Mucosa of descending colon (tissue), 3 donors: ENCODE measurements around the gene SEZ6L2. TPM values are rescaled to one million over a fixed set of nuclear protein-coding genes. Genes with fewer than 3 reads are reported as not detected.
"Not testable (repeated sequence)": the region's sequence is repeated elsewhere in the genome, so short reads cannot be mapped to it uniquely, and the experiment has no call there.

Experiments used
- ATAC-seq: fragments of 200-7000 bp; cut with Tn5 transposase; one replicate; pipeline ENCODE4 v1.9.1; 2020; ENCODE audit warnings: mild to moderate bottlenecking, moderate library complexity
- DNase-seq, 3 donors: peaks; one replicate each; pipeline ENCODE4 v3.0.0-alpha.2; 2020
- H3K36me3 ChIP-seq: fragments of 200-600 bp; one replicate; pipeline ENCODE4 v1.8.0; 2021; ENCODE audit warnings: low read depth, mild to moderate bottlenecking
- H3K4me1 ChIP-seq: fragments of 200-600 bp; one replicate; pipeline ENCODE4 v1.8.0; 2021; ENCODE audit warnings: low read depth, mild to moderate bottlenecking
- H3K4me3 ChIP-seq: fragments of 200-600 bp; one replicate; pipeline ENCODE4 v1.8.0; 2021; ENCODE audit warnings: mild to moderate bottlenecking
- H3K9me3 ChIP-seq: fragments of 200-600 bp; one replicate; pipeline ENCODE4 v1.8.0; 2021; ENCODE audit warnings: mild to moderate bottlenecking
- CTCF ChIP-seq: fragments of 200-600 bp; IDR thresholded peaks from one replicate; pipeline ENCODE4 v1.8.0; 2022; ENCODE audit warnings: antibody characterized with exemption, mild to moderate bottlenecking
- intact Hi-C, 2 donors: fragments of 100-400 bp; cut with DNase I in 1 of 2; cut with micrococcal nuclease in 1 of 2; formaldehyde crosslinking; loops; one replicate each; pipeline versions ENCODE4 v1.11.0 to v1.11.1; 2022; cut with DNase I, micrococcal nuclease
- total RNA-seq, 3 donors: library from RNA; stranded (reverse); fragmentation: NEBNext Ultra II Directional in 2 of 3; extraction: Animal tissue kit (Norgen Biotek cat#: 25700) in 2 of 3; gene quantifications; one replicate each; pipeline versions ENCODE4 v1.2.1 to v1.2.4, GENCODE V29; 2021 to 2023
- donor health status: DM: no; HTN: no; CAD: no; lungs with moderate emphysema.
- donor health status: DM: no; HTN: no; CAD: no.
- donor health status: DM: no; HTN: yes; CAD: no.

SEZ6L2 gene
- total RNA-seq, 3 donors from 2014 or later, result 6.1 to 9.6 (median 7.0) TPM

GRCh38 chr16:29876594-29877249 lies 22.6 kb downstream of the SEZ6L2 start:
- no peaks in the 10 kb centered on the region for H3K36me3 ChIP-seq
- TF ChIP-seq CTCF, result no peak
- ATAC-seq, result no peak
- no peaks in the 10 kb centered on the region for H3K4me1 ChIP-seq
- intact Hi-C loops, result no loop called here
- H3K4me3 ChIP-seq, result no peak overlapping the region
- no peaks in the 10 kb centered on the region for H3K9me3 ChIP-seq
- peak in 1 of 3 donors; percentile 48 for DNase-seq

GRCh38 chr16:29876217-29876593 lies 23.1 kb downstream of the SEZ6L2 start:
- DNase-seq, result no peak
- Histone ChIP-seq H3K36me3 (no peaks in the 10 kb centered on the region), H3K4me1 (no peaks in the 10 kb centered on the region), H3K9me3 (no peaks in the 10 kb centered on the region), H3K4me3 (no peak overlapping the region)
- TF ChIP-seq CTCF, result no peak
- ATAC-seq, result no peak
- intact Hi-C loops, result no loop called here

- Histone ChIP-seq H3K9me3 (no peaks in the 10 kb centered on the region), H3K4me1 (no peaks in the 10 kb centered on the region), H3K36me3 (no peaks in the 10 kb centered on the region), H3K4me3 (no peak overlapping the region)
- TF ChIP-seq CTCF, result no peak
- DNase-seq, result no peak
- intact Hi-C loops, result no loop called here
- no peak for ATAC-seq
Observed at GRCh38 chr16:29875206-29875605, 24.1 kb downstream of the SEZ6L2 start.

- H3K36me3 ChIP-seq, result no peaks in the 10 kb centered on the region
- no peak for DNase-seq
- ATAC-seq, result no peak
- H3K9me3 ChIP-seq, result no peaks in the 10 kb centered on the region
- H3K4me1 ChIP-seq, result no peaks in the 10 kb centered on the region
- intact Hi-C loops, result no loop called here
- TF ChIP-seq CTCF, result no peak
- no peak overlapping the region for H3K4me3 ChIP-seq
Observed at GRCh38 chr16:29873319-29873718, 26.0 kb downstream of the SEZ6L2 start.

GRCh38 chr16:29871822-29872546 lies 27.4 kb downstream of the SEZ6L2 start:
- intact Hi-C loops, result no loop called here
- ATAC-seq (no peak), DNase-seq (no peak)
- no peaks in the 10 kb centered on the region for H3K9me3 ChIP-seq
- no peak for TF ChIP-seq CTCF
- H3K36me3 ChIP-seq, result no peaks in the 10 kb centered on the region
- H3K4me1 ChIP-seq, result no peaks in the 10 kb centered on the region
- H3K4me3 ChIP-seq, result no peak overlapping the region

- H3K4me1 ChIP-seq, ATAC-seq, H3K36me3 ChIP-seq, H3K4me3 ChIP-seq, H3K9me3 ChIP-seq, DNase-seq, intact Hi-C loops: not testable (repeated sequence)
Observed at GRCh38 chr16:29869067-29869466, 30.3 kb downstream of the SEZ6L2 start.
